Panc1 (cell line): ENCODE results near the gene CORO2B.

Experiments used
- POLR2AphosphoS5 ChIP-seq: IDR thresholded peaks from 2 replicates; pipeline ENCODE4 v1.6.1; 2012; ENCODE audit warnings: mild to moderate bottlenecking, low read depth, low read length, moderate library complexity
- TCF7L2 ChIP-seq: IDR thresholded peaks from 2 replicates; pipeline ENCODE4 v1.6.1; 2011; ENCODE audit warnings: mild to moderate bottlenecking, low read depth, low read length, inconsistent platforms
- TF ChIP-seq, protein P1 (sequence below): fragments of 450-650 bp; IDR thresholded peaks from 2 replicates; pipeline ENCODE4 v1.5.1; 2017; ENCODE audit warnings: mild to moderate bottlenecking
- TF ChIP-seq, protein P2 (sequence below), 2 experiments: IDR thresholded peaks; 2 replicates each; pipeline ENCODE4 v1.6.1; 2011 to 2012; ENCODE audit warnings: low read depth in 2 of 2, control low read depth in 1 of 2, low read length in 1 of 2, mild to moderate bottlenecking in 1 of 2, moderate library complexity in 1 of 2; ENCODE audit not compliant: insufficient read depth in 1 of 2

DNA sequence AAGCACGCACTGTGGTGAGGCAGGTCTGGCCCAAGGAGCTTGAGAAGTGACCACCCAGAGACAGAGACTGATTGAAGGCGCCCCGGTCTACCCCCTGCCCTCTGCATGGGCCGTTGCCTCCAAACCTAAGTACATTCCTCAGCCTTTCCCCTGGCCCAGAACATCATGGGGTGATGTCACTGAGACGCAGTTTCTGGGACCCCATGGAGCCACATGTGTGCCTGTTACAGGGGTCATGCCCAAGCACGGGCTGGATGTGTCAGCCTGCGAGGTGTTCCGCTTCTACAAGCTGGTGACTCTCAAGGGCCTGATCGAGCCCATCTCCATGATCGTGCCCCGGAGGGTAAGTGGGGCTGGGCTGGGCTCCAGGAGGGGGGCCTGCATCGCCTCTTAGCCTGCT, 139.7 kb downstream of the CORO2B start:
- TF ChIP-seq, protein P1, sequence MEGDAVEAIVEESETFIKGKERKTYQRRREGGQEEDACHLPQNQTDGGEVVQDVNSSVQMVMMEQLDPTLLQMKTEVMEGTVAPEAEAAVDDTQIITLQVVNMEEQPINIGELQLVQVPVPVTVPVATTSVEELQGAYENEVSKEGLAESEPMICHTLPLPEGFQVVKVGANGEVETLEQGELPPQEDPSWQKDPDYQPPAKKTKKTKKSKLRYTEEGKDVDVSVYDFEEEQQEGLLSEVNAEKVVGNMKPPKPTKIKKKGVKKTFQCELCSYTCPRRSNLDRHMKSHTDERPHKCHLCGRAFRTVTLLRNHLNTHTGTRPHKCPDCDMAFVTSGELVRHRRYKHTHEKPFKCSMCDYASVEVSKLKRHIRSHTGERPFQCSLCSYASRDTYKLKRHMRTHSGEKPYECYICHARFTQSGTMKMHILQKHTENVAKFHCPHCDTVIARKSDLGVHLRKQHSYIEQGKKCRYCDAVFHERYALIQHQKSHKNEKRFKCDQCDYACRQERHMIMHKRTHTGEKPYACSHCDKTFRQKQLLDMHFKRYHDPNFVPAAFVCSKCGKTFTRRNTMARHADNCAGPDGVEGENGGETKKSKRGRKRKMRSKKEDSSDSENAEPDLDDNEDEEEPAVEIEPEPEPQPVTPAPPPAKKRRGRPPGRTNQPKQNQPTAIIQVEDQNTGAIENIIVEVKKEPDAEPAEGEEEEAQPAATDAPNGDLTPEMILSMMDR = no peak
- TF ChIP-seq POLR2AphosphoS5 = no peak
- no peak for TF ChIP-seq TCF7L2
- TF ChIP-seq, protein P2, sequence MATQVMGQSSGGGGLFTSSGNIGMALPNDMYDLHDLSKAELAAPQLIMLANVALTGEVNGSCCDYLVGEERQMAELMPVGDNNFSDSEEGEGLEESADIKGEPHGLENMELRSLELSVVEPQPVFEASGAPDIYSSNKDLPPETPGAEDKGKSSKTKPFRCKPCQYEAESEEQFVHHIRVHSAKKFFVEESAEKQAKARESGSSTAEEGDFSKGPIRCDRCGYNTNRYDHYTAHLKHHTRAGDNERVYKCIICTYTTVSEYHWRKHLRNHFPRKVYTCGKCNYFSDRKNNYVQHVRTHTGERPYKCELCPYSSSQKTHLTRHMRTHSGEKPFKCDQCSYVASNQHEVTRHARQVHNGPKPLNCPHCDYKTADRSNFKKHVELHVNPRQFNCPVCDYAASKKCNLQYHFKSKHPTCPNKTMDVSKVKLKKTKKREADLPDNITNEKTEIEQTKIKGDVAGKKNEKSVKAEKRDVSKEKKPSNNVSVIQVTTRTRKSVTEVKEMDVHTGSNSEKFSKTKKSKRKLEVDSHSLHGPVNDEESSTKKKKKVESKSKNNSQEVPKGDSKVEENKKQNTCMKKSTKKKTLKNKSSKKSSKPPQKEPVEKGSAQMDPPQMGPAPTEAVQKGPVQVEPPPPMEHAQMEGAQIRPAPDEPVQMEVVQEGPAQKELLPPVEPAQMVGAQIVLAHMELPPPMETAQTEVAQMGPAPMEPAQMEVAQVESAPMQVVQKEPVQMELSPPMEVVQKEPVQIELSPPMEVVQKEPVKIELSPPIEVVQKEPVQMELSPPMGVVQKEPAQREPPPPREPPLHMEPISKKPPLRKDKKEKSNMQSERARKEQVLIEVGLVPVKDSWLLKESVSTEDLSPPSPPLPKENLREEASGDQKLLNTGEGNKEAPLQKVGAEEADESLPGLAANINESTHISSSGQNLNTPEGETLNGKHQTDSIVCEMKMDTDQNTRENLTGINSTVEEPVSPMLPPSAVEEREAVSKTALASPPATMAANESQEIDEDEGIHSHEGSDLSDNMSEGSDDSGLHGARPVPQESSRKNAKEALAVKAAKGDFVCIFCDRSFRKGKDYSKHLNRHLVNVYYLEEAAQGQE (IDR thresholded peaks at IDR 0.05; ENCODE audit: insufficient read depth in 1 of 2, low read depth in 2 of 2, low read length in 1 of 2) = no peak
